Hepatocyte (in vitro differentiated cells): ENCODE results near the gene DNAJA3. TPM values are rescaled to one million over a fixed set of nuclear protein-coding genes. Genes with fewer than 3 reads are reported as not detected.

Experiments used
- DNase-seq: peaks from one replicate; pipeline ENCODE4 v3.0.0-alpha.2; 2016; ENCODE audit warnings: low spot score
- H2AFZ ChIP-seq: fragments of 200-600 bp; sonication (generic); 2 replicates; pipeline ENCODE4 v1.6.0; 2016; ENCODE audit warnings: antibody characterized with exemption, mild to moderate bottlenecking
- H3K27ac ChIP-seq: fragments of 200-600 bp; sonication (generic); 2 replicates; pipeline ENCODE4 v1.5.1; 2016; ENCODE audit warnings: mild to moderate bottlenecking
- H3K27me3 ChIP-seq: fragments of 200-600 bp; sonication (generic); 2 replicates; pipeline ENCODE4 v1.6.1; 2016
- H3K36me3 ChIP-seq: fragments of 200-600 bp; sonication (generic); replicated peaks from 2 replicates; pipeline ENCODE4 v1.5.1; 2016; ENCODE audit warnings: low read depth; ENCODE audit not compliant: insufficient read depth
- H3K4me1 ChIP-seq: fragments of 200-600 bp; sonication (generic); 2 replicates; pipeline ENCODE4 v1.5.1; 2016; ENCODE audit warnings: mild to moderate bottlenecking, moderate library complexity; ENCODE audit not compliant: insufficient read depth
- H3K4me2 ChIP-seq: fragments of 200-600 bp; sonication (generic); 2 replicates; pipeline ENCODE4 v1.6.0; 2016
- H3K4me3 ChIP-seq: fragments of 200-600 bp; sonication (generic); 2 replicates; pipeline ENCODE4 v1.5.1; 2016; ENCODE audit warnings: mild to moderate bottlenecking
- H3K79me2 ChIP-seq: fragments of 200-600 bp; sonication (generic); 2 replicates; pipeline ENCODE4 v1.6.0; 2017; ENCODE audit warnings: mild to moderate bottlenecking
- H3K9me2 ChIP-seq: fragments of 200-600 bp; sonication (generic); replicated peaks from 2 replicates; pipeline ENCODE4 v1.6.0; 2017; ENCODE audit warnings: mild to moderate bottlenecking; ENCODE audit not compliant: insufficient read depth
- H3K9me3 ChIP-seq: fragments of 200-600 bp; sonication (generic); 2 replicates; pipeline ENCODE4 v1.5.1; 2016; ENCODE audit warnings: low read depth, mild to moderate bottlenecking
- H4K20me1 ChIP-seq: fragments of 200-600 bp; sonication (generic); 2 replicates; pipeline ENCODE4 v1.6.0; 2016; ENCODE audit warnings: mild to moderate bottlenecking; ENCODE audit not compliant: insufficient read depth, poor library complexity, severe bottlenecking
- EZH2 ChIP-seq: fragments of 200-600 bp; sonication (generic); IDR thresholded peaks from 2 replicates; pipeline ENCODE4 v1.6.1; 2016; ENCODE audit warnings: antibody characterized with exemption, mild to moderate bottlenecking, borderline replicate concordance
- EZH2phosphoT487 ChIP-seq: fragments of 200-600 bp; sonication (generic); IDR thresholded peaks from one replicate; pipeline ENCODE4 v1.6.1; 2018; ENCODE audit warnings: antibody characterized with exemption, mild to moderate bottlenecking, low read depth, moderate library complexity; ENCODE audit not compliant: unreplicated experiment, severe bottlenecking
- WGBS: methylation state at CpG from one replicate; pipeline ENCODE4 v1.1.6; 2016; ENCODE audit warnings: low lambda C conversion rate; ENCODE audit errors: missing lambda C conversion rate; 5-methylcytosine and 5-hydroxymethylcytosine counted together
- polyA plus RNA-seq: library from polyadenylated mRNA; unstranded; fragments of >200 nt; fragmentation: Nextera tagmentation; extraction: Ambion mirVana; gene quantifications from 2 replicates; pipeline ENCODE4 v1.2.1, GENCODE V29; 2016
- total RNA-seq: library from RNA; depleted of rRNA; stranded (reverse); fragments of >200 nt; gene quantifications from 2 replicates; pipeline ENCODE4 v1.2.3, GENCODE V29; 2014
- TF ChIP-seq, protein P1 (sequence below): fragments of 200-600 bp; sonication (generic); IDR thresholded peaks from 2 replicates; pipeline ENCODE4 v1.5.1; 2016; ENCODE audit warnings: antibody characterized with exemption, mild to moderate bottlenecking; ENCODE audit not compliant: poor library complexity

The DNAJA3 gene
- total and polyA plus RNA-seq, 2 experiments from 2014 or later, result 58.8 to 59.2 TPM

DNA sequence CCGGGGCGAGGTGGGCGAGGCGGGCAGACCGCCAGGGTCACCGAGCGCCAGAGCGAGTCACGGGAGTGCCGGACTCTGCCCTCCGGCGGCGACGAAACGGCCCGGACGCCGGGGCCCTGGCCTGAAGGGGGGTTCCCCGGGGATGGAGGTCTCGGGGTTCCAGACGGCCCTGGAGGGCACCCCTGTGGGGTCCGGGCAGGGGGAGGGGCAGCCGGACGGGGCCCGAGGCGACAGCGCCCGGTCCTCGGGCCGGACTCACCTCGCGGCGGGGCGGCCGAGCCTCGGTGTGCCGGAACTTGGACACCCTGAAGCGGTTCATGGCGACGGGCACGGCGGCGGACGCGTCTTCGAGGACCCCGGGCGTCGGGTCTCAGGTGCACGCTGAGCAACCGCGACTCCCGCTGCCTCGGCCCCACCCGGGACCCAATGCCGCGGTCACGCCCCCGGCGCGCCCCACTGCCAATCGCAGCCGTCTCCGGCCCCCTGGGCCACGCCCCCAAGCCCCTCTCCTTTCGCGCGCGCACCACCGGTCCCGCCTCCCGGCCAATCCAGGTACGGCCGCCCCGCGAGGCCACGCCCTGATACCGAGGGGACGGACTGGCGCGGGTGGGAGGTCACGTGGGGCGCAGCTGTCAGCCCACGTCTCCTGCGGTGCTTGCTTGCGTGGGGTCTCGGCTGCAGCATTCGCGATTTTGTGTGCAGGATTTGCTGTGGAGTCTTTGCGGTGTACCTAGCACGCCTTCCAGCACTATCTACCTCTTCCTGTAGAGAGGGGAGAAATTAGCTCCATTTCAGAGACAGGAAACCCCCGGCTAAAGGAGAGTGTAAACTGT is 9.3 kb upstream of the DNAJA3 start, which contains the start of gene CORO7:
Gene CORO7 (minus strand): TSS at position 397 of the 833 bp plus-strand sequence. CDS start 78 bp downstream, at position 319.
- H4K20me1 ChIP-seq, result peaks cover 10% of the 10 kb centered on the region
- 5% methylated on average over 18 of the region's 92 CpGs for WGBS
- peak within 1 kb of the TSS; percentile 88 for H3K4me3 ChIP-seq
- H3K4me1 ChIP-seq, result peaks cover 7% of the 10 kb centered on the region
- H3K9me3 ChIP-seq, result no peaks in the 10 kb centered on the region
- peak within 1 kb of the TSS; percentile 53 for H2AFZ ChIP-seq
- TF ChIP-seq EZH2 (no peak), EZH2phosphoT487 (no peak)
- TF ChIP-seq, protein P1, sequence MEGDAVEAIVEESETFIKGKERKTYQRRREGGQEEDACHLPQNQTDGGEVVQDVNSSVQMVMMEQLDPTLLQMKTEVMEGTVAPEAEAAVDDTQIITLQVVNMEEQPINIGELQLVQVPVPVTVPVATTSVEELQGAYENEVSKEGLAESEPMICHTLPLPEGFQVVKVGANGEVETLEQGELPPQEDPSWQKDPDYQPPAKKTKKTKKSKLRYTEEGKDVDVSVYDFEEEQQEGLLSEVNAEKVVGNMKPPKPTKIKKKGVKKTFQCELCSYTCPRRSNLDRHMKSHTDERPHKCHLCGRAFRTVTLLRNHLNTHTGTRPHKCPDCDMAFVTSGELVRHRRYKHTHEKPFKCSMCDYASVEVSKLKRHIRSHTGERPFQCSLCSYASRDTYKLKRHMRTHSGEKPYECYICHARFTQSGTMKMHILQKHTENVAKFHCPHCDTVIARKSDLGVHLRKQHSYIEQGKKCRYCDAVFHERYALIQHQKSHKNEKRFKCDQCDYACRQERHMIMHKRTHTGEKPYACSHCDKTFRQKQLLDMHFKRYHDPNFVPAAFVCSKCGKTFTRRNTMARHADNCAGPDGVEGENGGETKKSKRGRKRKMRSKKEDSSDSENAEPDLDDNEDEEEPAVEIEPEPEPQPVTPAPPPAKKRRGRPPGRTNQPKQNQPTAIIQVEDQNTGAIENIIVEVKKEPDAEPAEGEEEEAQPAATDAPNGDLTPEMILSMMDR, result no peak
- no peaks in the 10 kb centered on the region for H3K27me3 ChIP-seq
- H3K4me2 ChIP-seq, result peak within 1 kb of the TSS; percentile 97
- H3K36me3 ChIP-seq, result no peaks in the 10 kb centered on the region
- no peaks in the 10 kb centered on the region for H3K9me2 ChIP-seq
- peak within 1 kb of the TSS; percentile 84 for H3K27ac ChIP-seq
- peak; percentile 97 for DNase-seq
- H3K79me2 ChIP-seq, result peaks cover 26% of the 10 kb centered on the region

DNA sequence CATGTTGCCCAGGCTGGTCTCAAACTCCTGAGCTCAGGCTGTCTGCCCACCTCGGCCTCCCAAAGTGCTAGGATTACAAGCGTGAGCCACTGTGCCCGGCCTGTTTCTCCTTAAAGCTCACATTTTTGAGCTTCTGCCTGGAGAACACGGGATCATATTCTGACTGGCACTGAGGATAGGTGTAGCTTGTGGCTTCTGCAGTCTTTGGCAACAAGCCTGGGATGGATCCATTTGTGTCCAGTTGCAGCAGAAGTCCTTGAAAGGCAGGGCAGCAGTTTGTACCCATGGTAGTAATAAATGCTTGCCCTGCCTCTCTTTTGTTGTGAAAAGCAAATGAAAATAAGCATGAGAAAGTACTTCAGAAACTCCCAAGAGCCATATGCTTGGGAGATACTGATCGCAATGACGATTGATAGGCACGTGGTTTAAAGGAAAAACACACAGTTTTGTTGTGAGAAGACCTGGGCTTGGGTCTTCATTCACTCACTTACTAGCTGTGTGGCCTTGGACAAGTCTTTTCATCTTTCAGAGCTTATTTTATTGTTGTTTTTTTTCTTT is 6.2 kb upstream of the DNAJA3 start:
- peaks cover 10% of the 10 kb centered on the region for H3K79me2 ChIP-seq
- no peaks in the 10 kb centered on the region for H3K36me3 ChIP-seq
- TF ChIP-seq, protein P1, result no peak
- no peak for TF ChIP-seq EZH2
- no peak for TF ChIP-seq EZH2phosphoT487
- H4K20me1 ChIP-seq, result peaks cover 10% of the 10 kb centered on the region
- WGBS, result 88% methylated on average over 7 of the region's 7 CpGs
- no peak overlapping the region for H3K4me3 ChIP-seq
- H3K4me1 ChIP-seq, result peaks cover 7% of the 10 kb centered on the region
- DNase-seq, result no peak
- no peaks in the 10 kb centered on the region for H3K9me3 ChIP-seq
- H3K27ac ChIP-seq, result no peak overlapping the region
- H3K9me2 ChIP-seq, result no peaks in the 10 kb centered on the region
- no peak overlapping the region for H2AFZ ChIP-seq
- no peaks in the 10 kb centered on the region for H3K27me3 ChIP-seq
- H3K4me2 ChIP-seq, result no peak overlapping the region

DNA sequence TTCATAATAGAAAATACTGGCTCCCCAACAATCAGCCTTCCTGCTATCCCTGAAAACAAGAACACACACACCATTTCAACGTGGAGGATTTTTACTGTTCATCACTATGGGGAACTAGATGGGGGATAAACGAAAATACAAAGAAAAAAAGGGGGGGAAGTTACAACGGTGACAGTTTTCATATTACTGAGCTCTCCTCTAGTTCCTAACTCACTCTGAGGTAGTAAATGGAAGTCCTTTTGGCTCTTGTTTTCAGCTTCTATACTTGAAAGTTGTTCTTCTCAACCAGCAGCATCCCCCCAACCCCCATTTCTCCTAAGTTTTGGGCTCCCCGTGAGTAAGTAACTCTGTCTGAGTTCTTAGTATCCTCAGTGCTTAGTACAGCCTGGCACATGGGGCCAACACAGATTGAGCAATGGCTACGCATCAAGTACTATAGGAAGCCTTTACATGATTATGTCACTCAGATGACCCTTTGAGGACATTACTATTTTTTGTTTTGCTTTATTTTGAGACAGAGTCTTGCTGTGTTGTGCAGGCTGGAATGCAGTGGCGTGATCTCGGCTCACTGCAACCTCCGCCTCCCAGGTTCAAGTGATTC is 5.1 kb upstream of the DNAJA3 start:
- Histone ChIP-seq H3K27ac (peak overlapping the region; percentile 60), H2AFZ (no peak overlapping the region), H3K9me2 (no peaks in the 10 kb centered on the region), H3K27me3 (no peaks in the 10 kb centered on the region), H3K9me3 (no peaks in the 10 kb centered on the region), H3K4me2 (peak overlapping the region; percentile 19), H4K20me1 (no peaks in the 10 kb centered on the region), H3K4me1 (no peaks in the 10 kb centered on the region), H3K36me3 (no peaks in the 10 kb centered on the region), H3K4me3 (no peak overlapping the region), H3K79me2 (no peaks in the 10 kb centered on the region)
- no peak for TF ChIP-seq EZH2phosphoT487
- TF ChIP-seq, protein P1, result no peak
- no peak for TF ChIP-seq EZH2
- no peak for DNase-seq
- 85% methylated on average over 8 of the region's 8 CpGs for WGBS
